Measurements from ENCODE around the gene NCOR2. TPM values are rescaled to one million over a fixed set of nuclear protein-coding genes. Genes with fewer than 3 reads are reported as not detected.

Gene NCOR2
- polyA plus RNA-seq, 1 donor = 146 TPM

DNA sequence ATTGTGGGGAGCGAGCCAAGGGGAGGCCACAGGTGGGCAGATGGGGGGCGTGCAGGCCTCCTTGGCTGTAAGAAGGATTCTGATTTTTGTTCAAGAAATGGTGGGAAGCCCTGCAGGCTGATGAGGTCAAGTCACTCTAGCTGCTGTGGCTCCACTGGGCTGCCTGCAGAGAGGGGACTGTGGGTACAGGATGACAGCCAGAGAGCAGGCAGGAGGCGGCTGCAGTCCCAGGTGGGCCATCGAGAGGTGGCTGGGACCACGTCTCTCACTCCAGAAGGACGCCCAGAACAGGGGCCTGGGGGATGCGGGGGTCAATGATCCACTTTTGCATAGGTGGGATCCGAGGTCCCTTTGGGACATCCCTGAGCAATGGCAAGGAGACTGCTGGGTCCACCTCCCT lies 9.1 kb downstream of the NCOR2 start:
- no peak for DNase-seq

GRCh38 chr12:124557518-124558223 lies 9.7 kb downstream of the NCOR2 start:
- no peak for DNase-seq

- DNase-seq = no peak
Measured at GRCh38 chr12:124556896-124557501, 10.4 kb downstream of the NCOR2 start.

GRCh38 chr12:124556074-124556466 lies 11.3 kb downstream of the NCOR2 start:
- DNase-seq = no peak

GRCh38 chr12:124555168-124556073 lies 12.0 kb downstream of the NCOR2 start:
- no peak for DNase-seq

DNA sequence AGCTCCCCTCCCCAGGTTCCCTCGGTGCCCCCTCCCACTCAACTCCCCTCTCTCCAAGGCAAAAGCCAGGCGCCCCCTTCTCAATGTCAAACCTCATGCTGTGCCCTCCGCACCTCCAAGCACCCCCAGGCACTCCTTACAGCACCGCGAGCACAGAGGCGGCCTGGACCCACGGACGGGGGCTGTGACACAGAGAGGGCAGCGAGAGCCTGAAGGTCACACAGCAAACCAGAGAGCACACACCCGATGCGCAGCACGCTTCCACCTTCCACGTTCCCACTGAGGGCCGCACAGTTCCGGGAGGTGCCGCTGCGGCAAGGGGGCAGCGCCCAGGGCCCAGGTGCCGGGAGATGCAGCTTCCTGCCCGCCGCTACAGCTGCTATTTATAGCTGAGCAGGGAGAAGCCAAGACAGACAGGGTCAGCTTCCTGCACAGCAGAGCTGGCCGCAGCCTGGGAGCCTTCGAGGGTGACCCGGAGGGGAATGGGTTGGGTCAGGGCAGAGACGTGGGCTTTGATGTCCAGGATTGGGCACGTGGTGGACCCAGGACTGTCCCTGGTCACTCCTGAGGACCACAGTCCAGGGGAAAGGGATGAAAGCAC lies 12.9 kb downstream of the NCOR2 start:
- no peak for DNase-seq

GRCh38 chr12:124553862-124554428 lies 13.5 kb downstream of the NCOR2 start:
- no peak for DNase-seq

DNA sequence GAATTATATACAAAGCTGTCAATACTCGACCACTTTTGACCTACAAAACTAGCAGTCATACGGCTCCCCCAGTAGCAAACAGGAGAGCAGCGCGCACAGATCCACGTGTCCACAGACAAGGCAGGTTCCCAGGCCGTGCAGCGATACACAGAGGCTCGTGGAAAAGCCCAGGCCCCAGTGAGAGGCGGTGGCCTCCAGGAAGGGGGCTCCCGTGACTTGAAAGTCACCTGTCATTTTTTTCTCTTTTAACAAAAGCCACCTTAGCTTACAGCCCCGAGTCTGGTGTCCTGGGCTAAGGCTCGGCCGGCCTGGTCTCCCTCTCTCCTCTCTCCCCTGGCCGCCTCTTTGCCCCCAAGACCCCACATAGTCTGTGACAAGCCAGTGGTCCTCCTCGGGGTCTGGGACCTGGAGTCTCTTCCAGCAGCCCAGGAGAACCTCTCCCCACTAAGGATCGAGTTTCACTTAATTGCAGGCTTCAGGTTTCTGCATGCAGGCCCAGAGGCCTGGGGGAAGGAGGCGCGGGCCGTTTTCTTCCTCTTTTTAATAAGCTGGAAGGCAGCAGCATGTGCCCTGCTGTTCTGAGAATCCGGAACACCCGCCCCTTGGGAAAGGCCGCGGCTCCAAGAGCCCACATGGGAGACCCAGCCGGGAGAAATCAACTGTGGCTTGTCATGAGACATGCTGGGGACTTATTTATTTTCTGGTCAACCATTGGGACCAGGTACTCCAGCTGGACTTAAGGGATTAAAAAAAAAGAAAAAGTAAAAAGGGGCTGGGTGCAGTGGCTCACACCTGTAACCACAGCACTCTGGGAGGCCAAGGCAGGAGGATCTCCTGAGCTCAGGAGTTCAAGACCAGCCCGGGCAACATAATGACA lies 15.9 kb downstream of the NCOR2 start:
- DNase-seq = no peak

GRCh38 chr12:124550123-124551089 lies 17.0 kb downstream of the NCOR2 start:
- DNase-seq = no peak

DNA sequence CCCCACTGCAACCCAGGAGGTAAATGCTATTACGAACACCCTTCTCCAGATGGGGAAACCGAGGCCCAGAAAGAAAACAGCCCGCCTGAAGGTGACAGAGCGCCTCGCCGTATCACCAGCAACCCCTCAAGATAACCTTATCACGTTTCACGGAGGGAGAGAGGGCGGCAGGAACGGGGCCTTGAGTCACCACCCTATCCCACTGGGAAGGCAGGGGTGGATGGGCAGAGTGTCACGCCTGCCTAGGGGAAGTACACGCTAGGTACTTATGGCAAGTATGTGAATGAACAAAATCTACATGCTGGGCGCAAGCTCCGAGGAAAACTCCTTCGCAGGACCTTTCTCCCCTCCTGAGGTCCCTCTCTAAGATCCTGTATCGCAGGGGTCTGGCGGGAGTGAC lies 17.8 kb downstream of the NCOR2 start:
- DNase-seq = no peak

DNA sequence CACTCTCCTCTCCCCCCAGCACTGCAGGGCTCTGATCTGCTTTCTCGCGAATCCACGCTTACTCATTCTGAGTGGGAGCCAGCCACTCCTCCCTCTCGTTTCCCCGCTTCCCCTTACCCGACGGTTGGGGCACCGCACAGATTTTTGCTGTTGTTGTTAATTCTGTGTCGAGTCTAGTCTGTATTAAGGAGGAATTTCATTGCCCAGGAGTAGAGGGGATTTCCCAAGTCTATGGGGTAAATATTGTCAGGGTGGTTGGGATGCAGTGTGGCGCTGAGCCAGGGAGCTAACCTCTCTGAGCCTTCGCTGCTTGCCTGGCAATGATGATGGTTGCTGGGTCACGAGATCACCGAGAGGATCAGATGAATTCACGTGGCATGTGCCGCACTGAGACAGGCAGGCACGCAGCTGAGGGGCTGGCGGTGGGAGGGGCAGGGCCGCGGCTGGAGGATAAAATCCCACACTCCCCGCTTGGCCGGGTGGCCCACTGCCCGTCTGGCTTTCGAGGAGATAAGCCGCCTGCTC lies 18.5 kb downstream of the NCOR2 start:
- DNase-seq = no peak

DNA sequence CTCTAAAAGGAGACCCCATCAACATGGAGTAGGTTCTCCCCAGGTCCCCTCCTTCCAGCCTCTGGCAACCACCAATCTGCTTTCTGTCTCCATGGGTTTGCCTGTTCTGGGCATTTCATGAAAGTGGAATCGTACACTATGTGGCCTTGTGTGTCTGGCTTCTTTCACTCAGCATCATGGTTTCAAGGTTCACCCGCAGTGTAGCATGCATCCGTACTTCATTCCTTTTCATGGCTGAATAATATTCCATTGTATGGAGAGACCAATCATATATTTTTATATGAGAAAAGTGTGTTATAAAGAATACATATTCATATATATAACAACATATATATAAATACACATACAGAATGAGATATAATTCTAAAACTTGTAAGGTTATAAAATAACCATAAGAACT lies 19.8 kb downstream of the NCOR2 start:
- no peak for DNase-seq

- DNase-seq = no peak
Measured at GRCh38 chr12:124545508-124546418, 21.6 kb downstream of the NCOR2 start.

- DNase-seq = no peak
Measured at GRCh38 chr12:124544983-124545382, 22.4 kb downstream of the NCOR2 start.

- DNase-seq = no peak
Measured at GRCh38 chr12:124544311-124544970, 23.0 kb downstream of the NCOR2 start.

DNA sequence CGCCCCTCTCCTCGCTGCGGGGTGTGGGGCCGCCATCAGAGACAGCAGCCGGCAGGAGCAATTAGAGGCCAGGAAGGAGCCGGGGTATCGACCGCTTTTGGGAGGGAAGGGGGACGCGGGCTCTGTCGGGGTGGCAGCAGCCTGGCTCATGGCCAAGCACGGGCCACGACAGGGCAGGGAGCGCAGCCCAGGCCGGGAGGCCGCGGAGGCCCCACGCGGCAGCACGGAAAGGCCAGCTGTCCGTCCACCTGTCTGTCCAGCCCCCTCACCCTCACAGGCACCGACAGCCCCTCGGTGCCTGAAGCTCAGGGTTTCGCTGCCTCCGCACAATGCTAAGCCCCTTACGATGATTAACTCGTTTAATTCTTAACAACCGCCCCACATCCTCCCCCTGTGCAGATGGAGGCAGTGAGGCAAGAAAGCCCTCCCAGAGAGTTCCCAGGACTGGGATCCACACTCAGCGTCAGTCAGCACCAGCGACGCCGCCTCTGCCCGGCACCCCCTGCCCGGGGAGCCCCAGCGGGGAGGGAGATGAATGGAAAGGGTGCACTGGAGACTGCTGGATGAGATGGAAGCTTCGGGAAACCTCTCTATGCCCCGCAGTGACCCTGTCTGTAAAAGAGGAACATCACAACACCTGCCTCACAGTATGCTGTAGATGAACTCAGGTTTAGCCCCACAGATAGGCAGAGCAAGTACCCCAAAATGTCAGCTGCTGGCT lies 23.7 kb downstream of the NCOR2 start:
- DNase-seq = no peak

DNA sequence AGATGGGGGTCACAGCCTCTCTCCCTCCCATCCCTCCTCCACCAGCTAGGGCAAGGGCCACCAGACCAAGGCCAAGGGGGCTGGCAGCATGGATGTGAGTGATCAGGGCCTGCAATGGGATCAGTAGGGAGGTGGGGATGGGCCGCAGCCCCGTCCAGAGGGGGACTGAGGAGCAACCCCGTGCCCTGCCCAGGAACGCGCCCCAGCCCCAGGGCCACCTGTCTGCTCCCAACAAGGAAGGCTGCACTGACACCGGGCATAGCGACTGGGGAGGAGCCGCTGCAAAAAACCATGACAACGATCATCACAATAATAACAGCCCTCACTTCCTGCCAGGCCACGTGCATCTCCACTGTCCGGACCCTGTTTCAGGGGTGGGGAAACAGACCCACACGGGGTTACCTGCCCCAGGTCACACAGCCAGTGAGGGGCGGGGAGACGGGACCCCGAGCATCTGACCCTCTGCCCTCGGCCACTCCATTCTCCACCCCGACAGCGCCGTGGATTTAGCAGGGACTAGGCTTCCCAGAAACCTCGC lies 24.3 kb downstream of the NCOR2 start:
- peak; percentile 68 for DNase-seq

All from hindlimb muscle (tissue), 1 donor.